Endothelial cell of umbilical vein (primary cell): ENCODE results near the gene PPM1L. TPM values are rescaled to one million over a fixed set of nuclear protein-coding genes. Genes with fewer than 3 reads are reported as not detected.

Experiments used
- BruUV-seq: library from RNA; stranded (reverse); fragments of 400-500 nt; replicated peaks from 2 replicates; lab custom pipeline; 2021; lab: Mats Ljungman, UMichigan
- CTCF ChIA-PET: fragments of 300-600, 350-600 bp; sonication (Branson Sonifier 250); formaldehyde crosslinking; loops from one replicate; lab custom pipeline; 2021; ENCODE audit warnings: antibody characterized with exemption, inconsistent platforms; lab: Charles Lee
- POLR2A ChIA-PET: fragments of 300-600, 350-600 bp; sonication (Branson Sonifier 250); formaldehyde crosslinking; loops from one replicate; lab custom pipeline; 2021; ENCODE audit warnings: antibody characterized with exemption, inconsistent platforms; lab: Charles Lee
- DNase-seq: peaks from one replicate; pipeline ENCODE4 v3.0.0-alpha.2; 2011; ENCODE audit warnings: low read depth, low spot score
- FAIRE-seq: peaks from 2 replicates; lab custom pipeline; 2011; peaks lifted over from hg19 to GRCh38; lab: Jason Lieb, UNC
- H2AFZ ChIP-seq: 2 replicates; pipeline ENCODE4 v1.6.0; 2012; ENCODE audit warnings: low read depth, low read length, control low read depth, inconsistent platforms
- H3K27ac ChIP-seq: 2 replicates; pipeline ENCODE4 v1.5.1; 2011; ENCODE audit warnings: low read depth, mild to moderate bottlenecking, control low read depth, low read length, moderate library complexity; ENCODE audit not compliant: insufficient read depth
- H3K27me3 ChIP-seq, 2 experiments: 2 replicates each; pipeline versions ENCODE4 v1.6.0 to v1.6.1; 2011; ENCODE audit warnings: low read length in 2 of 2, mixed read lengths in 1 of 2; ENCODE audit not compliant: control insufficient read depth in 2 of 2, insufficient read depth in 2 of 2
- H3K36me3 ChIP-seq, 2 experiments: 2 replicates in 1 of 2; 3 replicates in 1 of 2; pipeline ENCODE4 v1.5.1; 2011; ENCODE audit warnings: low read length in 2 of 2, mild to moderate bottlenecking in 1 of 2, moderate library complexity in 1 of 2; ENCODE audit not compliant: control insufficient read depth in 2 of 2, insufficient read depth in 2 of 2; ENCODE audit errors: extremely low read depth in 1 of 2
- H3K4me1 ChIP-seq: 3 replicates; pipeline ENCODE4 v1.5.1; 2011; ENCODE audit warnings: mild to moderate bottlenecking, low read length; ENCODE audit not compliant: control insufficient read depth, insufficient read depth; ENCODE audit errors: extremely low read depth
- H3K4me2 ChIP-seq: 2 replicates; pipeline ENCODE4 v1.6.1; 2011; ENCODE audit warnings: low read length, control low read depth, mixed read lengths; ENCODE audit not compliant: insufficient read depth
- H3K4me3 ChIP-seq, 3 experiments: fragments of 200-600 bp in 1 of 3; sonication (generic), shearing (Covaris generic) in 1 of 3; replicated peaks in 1 of 3; 2 replicates each; pipeline ENCODE4 v1.5.1; 2011 to 2016; ENCODE audit warnings: control low read depth in 3 of 3, low read length in 3 of 3, mild to moderate bottlenecking in 2 of 3, inconsistent platforms in 1 of 3, low read depth in 1 of 3, moderate library complexity in 1 of 3; ENCODE audit not compliant: insufficient read depth in 1 of 3
- H3K79me2 ChIP-seq: 2 replicates; pipeline ENCODE4 v1.6.0; 2012; ENCODE audit warnings: low read length, inconsistent platforms; ENCODE audit not compliant: control insufficient read depth, insufficient read depth
- H3K9ac ChIP-seq: replicated peaks from 2 replicates; pipeline ENCODE3; 2011; ENCODE audit warnings: low read length, control low read depth; ENCODE audit not compliant: insufficient read depth; ENCODE audit errors: extremely low read depth
- H3K9me1 ChIP-seq: replicated peaks from 3 replicates; pipeline ENCODE4 v1.6.0; 2011; ENCODE audit warnings: mild to moderate bottlenecking, low read length; ENCODE audit not compliant: control insufficient read depth, insufficient read depth; ENCODE audit errors: extremely low read depth
- H3K9me3 ChIP-seq: replicated peaks from 2 replicates; pipeline ENCODE4 v1.5.1; 2012; ENCODE audit warnings: low read length, inconsistent platforms; ENCODE audit not compliant: control insufficient read depth, insufficient read depth
- H4K20me1 ChIP-seq: replicated peaks from 2 replicates; pipeline ENCODE3; 2011; ENCODE audit warnings: mild to moderate bottlenecking, low read length; ENCODE audit not compliant: control insufficient read depth, insufficient read depth; ENCODE audit errors: extremely low read depth
- EZH2 ChIP-seq: IDR thresholded peaks from 2 replicates; pipeline ENCODE4 v1.6.1; 2012; ENCODE audit warnings: borderline replicate concordance, low read depth, mild to moderate bottlenecking, moderate library complexity, low read length, inconsistent platforms; ENCODE audit not compliant: severe bottlenecking
- FOS ChIP-seq: IDR thresholded peaks from 2 replicates; pipeline ENCODE4 v1.6.1; 2011; ENCODE audit warnings: mild to moderate bottlenecking, low read length, moderate library complexity, borderline replicate concordance; ENCODE audit not compliant: insufficient read depth
- GATA2 ChIP-seq: IDR thresholded peaks from 2 replicates; pipeline ENCODE4 v1.7.0; 2011; ENCODE audit warnings: low read depth, mild to moderate bottlenecking, moderate library complexity, mixed read lengths, low read length; ENCODE audit not compliant: insufficient read length, insufficient read depth
- JUN ChIP-seq: IDR thresholded peaks from 2 replicates; pipeline ENCODE4 v1.6.1; 2011; ENCODE audit warnings: borderline replicate concordance, low read depth; ENCODE audit not compliant: insufficient read length, insufficient read depth
- MAX ChIP-seq: IDR thresholded peaks from 2 replicates; pipeline ENCODE4 v1.6.1; 2011; ENCODE audit not compliant: insufficient read depth, insufficient read length
- POLR2A ChIP-seq: IDR thresholded peaks from 2 replicates; pipeline ENCODE4 v1.6.1; 2012; ENCODE audit warnings: low read depth, mild to moderate bottlenecking, control low read depth, low read length
- POLR2AphosphoS5 ChIP-seq: IDR thresholded peaks from 2 replicates; pipeline ENCODE4 v1.6.1; 2012; ENCODE audit warnings: low read depth, mild to moderate bottlenecking, control low read depth, low read length, moderate library complexity; ENCODE audit not compliant: insufficient read depth
- dilution Hi-C: fragments of 300-500 bp; cut with MboI; formaldehyde crosslinking; loops from one replicate; pipeline ENCODE4 v1.15.0; 2019; ENCODE audit warnings: low sequenced_read_pairs; ENCODE audit not compliant: extremely low pct_ligation_motif_present
- intact Hi-C: fragments of 100-400 bp; cut with micrococcal nuclease; formaldehyde crosslinking; loops from one replicate; pipeline ENCODE4 v1.10.0; 2022
- polyA plus RNA-seq, 4 experiments: library from polyadenylated mRNA; depleted of rRNA in 3 of 4; stranded (reverse) in 3 of 4; unstranded in 1 of 4; fragments of >200 nt; gene quantifications; 2 replicates each; pipeline versions ENCODE4 v1.2.1 to v1.2.3, GENCODE V29; 2011 to 2012; ENCODE audit warnings: missing spikeins in 1 of 4
- total RNA-seq: library from RNA; stranded (reverse); gene quantifications from 2 replicates; pipeline ENCODE4 v1.2.3, GENCODE V29; 2021

Gene PPM1L
- total and polyA plus RNA-seq, 2 donors (not counting 3 experiments of a cell fraction or from before 2014, with no cell fraction given), result 0.63 to 2.9 TPM

DNA sequence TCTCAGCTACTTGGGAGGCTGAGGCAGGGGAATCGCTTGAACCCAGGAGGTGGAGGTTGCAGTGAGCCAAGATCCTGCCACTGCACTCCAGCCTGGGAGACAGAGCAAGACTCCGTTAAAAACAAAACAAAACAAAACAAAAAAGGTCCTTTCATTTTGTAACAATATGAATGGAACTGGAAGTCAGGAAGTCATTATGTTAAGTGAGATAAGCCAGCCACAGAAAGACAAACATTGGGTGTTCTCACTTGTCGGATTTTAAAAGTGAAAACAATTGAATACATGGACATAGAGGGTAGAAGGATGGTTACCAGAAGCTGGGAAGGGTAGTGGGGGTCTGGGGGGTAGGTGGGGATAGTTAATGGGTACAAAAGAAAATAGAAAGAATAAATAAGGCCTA lies 361.6 kb downstream of the PPM1L start:
- peaks cover 11% of the 10 kb centered on the region for H3K4me1 ChIP-seq
- H3K36me3 ChIP-seq, result no peaks in the 10 kb centered on the region
- CTCF ChIA-PET, result no interaction called here
- POLR2A ChIA-PET, result no interaction called here
- dilution Hi-C loops (no loop called here), intact Hi-C loops (no loop called here)
- H3K27me3 ChIP-seq, result no peaks in the 10 kb centered on the region
- H3K9me3 ChIP-seq, result peaks cover 5% of the 10 kb centered on the region
- TF ChIP-seq MAX, result no peak
- peak; percentile 20 for TF ChIP-seq GATA2
- TF ChIP-seq POLR2A, result no peak
- peak; percentile 4 for TF ChIP-seq JUN
- no peaks in the 10 kb centered on the region for H3K9me1 ChIP-seq
- no peak overlapping the region for H3K4me3 ChIP-seq
- FAIRE-seq, result peak; percentile 76
- H3K79me2 ChIP-seq, result no peaks in the 10 kb centered on the region
- H3K4me2 ChIP-seq, result no peak overlapping the region
- BruUV-seq, result no TSS peak
- H3K9ac ChIP-seq, result no peak overlapping the region
- H2AFZ ChIP-seq, result no peak overlapping the region
- H3K27ac ChIP-seq, result no peak overlapping the region
- no peaks in the 10 kb centered on the region for H4K20me1 ChIP-seq
- DNase-seq, result peak; percentile 74

DNA sequence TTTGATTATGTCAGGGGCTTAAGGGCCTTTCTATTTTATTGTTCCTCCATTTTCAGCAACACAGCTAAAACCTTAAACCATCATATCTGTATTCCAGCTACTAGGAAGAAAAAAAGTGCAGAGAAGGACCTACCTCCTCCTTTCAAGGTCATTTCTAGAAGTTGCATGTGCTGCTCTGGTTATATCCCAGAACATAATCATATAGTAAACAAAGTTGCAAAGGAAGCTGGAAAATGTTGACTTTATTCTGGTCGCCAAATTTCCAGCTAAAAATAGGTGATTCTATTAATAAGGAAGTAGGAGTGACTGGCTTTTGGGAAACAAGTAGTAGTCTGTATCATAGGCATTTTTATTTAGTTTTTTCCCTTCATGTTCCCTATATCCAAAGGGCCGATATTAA lies 370.5 kb downstream of the PPM1L start:
- no peak overlapping the region for H3K27ac ChIP-seq

More for the DNA sequence above, 370.5 kb downstream of the PPM1L start:
- no peak overlapping the region for H3K4me3 ChIP-seq
- no peak for TF ChIP-seq EZH2
- TF ChIP-seq FOS, result no peak
- TF ChIP-seq POLR2AphosphoS5, result no peak
- no peak for TF ChIP-seq GATA2
- TF ChIP-seq JUN, result no peak
- H3K9me1 ChIP-seq, result no peaks in the 10 kb centered on the region
- intact Hi-C loops (no loop called here), dilution Hi-C loops (no loop called here)
- no peak overlapping the region for H3K9ac ChIP-seq
- no peaks in the 10 kb centered on the region for H3K27me3 ChIP-seq
- ChIA-PET CTCF (interaction anchor here (0.9 to 1.1 kb wide), 2 partner anchors 9 to 23 kb away, joined by 3 read pairs; no protein-coding TSS in a partner anchor), POLR2A (no interaction called here)
- FAIRE-seq, result no peak
- no peaks in the 10 kb centered on the region for H3K79me2 ChIP-seq
- H3K36me3 ChIP-seq, result no peaks in the 10 kb centered on the region
- no peak overlapping the region for H2AFZ ChIP-seq
- no TSS peak for BruUV-seq
- DNase-seq, result peak; percentile 32
- H3K9me3 ChIP-seq, result no peaks in the 10 kb centered on the region
- H4K20me1 ChIP-seq, result no peaks in the 10 kb centered on the region
- H3K4me1 ChIP-seq, result no peaks in the 10 kb centered on the region
- no peak overlapping the region for H3K4me2 ChIP-seq

Other genes starting within 250 kb of the PPM1L start
- gene KPNA4, start 190.7 kb upstream of the PPM1L start, total RNA-seq, result 70.1 and 80.7 TPM in 2 replicates
- 10.7 and 12.2 TPM in 2 replicates for gene KPNA4, start 190.7 kb upstream of the PPM1L start, polyA plus RNA-seq
- gene ARL14, start 79.1 kb upstream of the PPM1L start, total RNA-seq, result not detected in 2 replicates
- gene ARL14, start 79.1 kb upstream of the PPM1L start, polyA plus RNA-seq, result not detected in 2 replicates